A673 (cell line): ENCODE measurements around the gene NR4A3. TPM values are rescaled to one million over a fixed set of nuclear protein-coding genes. Genes with fewer than 3 reads are reported as not detected.

Experiments
- BruUV-seq: library from RNA; stranded (reverse); fragments of 400-500 nt; replicated peaks from 2 replicates; lab custom pipeline; 2021; lab: Mats Ljungman, UMichigan
- CTCF ChIA-PET: fragments of 300-600 bp; sonication (Branson Sonifier 250); formaldehyde crosslinking; loops from one replicate; lab custom pipeline; 2022; ENCODE audit warnings: antibody characterized with exemption; lab: Charles Lee
- POLR2A ChIA-PET: fragments of 300-600 bp; sonication (Branson Sonifier 250); formaldehyde crosslinking; loops from one replicate; lab custom pipeline; 2022; ENCODE audit warnings: antibody characterized with exemption; ENCODE audit not compliant: low non-redundant PET; lab: Charles Lee
- DNase-seq: peaks from one replicate; pipeline ENCODE4 v3.0.0-alpha.2; 2015; ENCODE audit warnings: low spot score
- H3K27ac ChIP-seq: fragments of 200-600 bp; sonication (generic); 2 replicates; pipeline ENCODE4 v1.5.1; 2016; ENCODE audit warnings: mixed run types, low read depth, mild to moderate bottlenecking, mixed read lengths, antibody characterized with exemption, low read length; ENCODE audit not compliant: poor library complexity, severe bottlenecking
- H3K27me3 ChIP-seq: fragments of 200-600 bp; sonication (generic); replicated peaks from 2 replicates; pipeline ENCODE4 v1.6.1; 2017; ENCODE audit warnings: mixed run types, low read depth, mild to moderate bottlenecking, mixed read lengths, antibody characterized with exemption, low read length; ENCODE audit not compliant: insufficient read depth, poor library complexity
- H3K36me3 ChIP-seq: fragments of 200-600 bp; sonication (generic); 2 replicates; pipeline ENCODE4 v1.6.1; 2016; ENCODE audit warnings: mixed run types, mild to moderate bottlenecking, mixed read lengths, antibody characterized with exemption, low read length; ENCODE audit not compliant: insufficient read depth, poor library complexity, severe bottlenecking
- H3K4me1 ChIP-seq: fragments of 200-600 bp; sonication (generic); 2 replicates; pipeline ENCODE4 v1.6.1; 2017; ENCODE audit warnings: mixed run types, mild to moderate bottlenecking, mixed read lengths, antibody characterized with exemption, low read length; ENCODE audit not compliant: insufficient read depth, poor library complexity, severe bottlenecking
- H3K4me3 ChIP-seq: fragments of 200-600 bp; sonication (generic); 2 replicates; pipeline ENCODE4 v1.5.1; 2016; ENCODE audit warnings: low read depth, mixed run types, mild to moderate bottlenecking, mixed read lengths, low read length; ENCODE audit not compliant: poor library complexity, severe bottlenecking
- H3K9me3 ChIP-seq: fragments of 200-600 bp; sonication (generic); 2 replicates; pipeline ENCODE4 v1.6.1; 2016; ENCODE audit warnings: mixed run types, low read depth, mild to moderate bottlenecking, mixed read lengths, antibody characterized with exemption, low read length; ENCODE audit not compliant: poor library complexity, severe bottlenecking
- EZH2 ChIP-seq: fragments of 200-600 bp; sonication (generic); IDR thresholded peaks from 2 replicates; pipeline ENCODE4 v1.6.1; 2017; ENCODE audit warnings: borderline replicate concordance, low read depth, mild to moderate bottlenecking, mixed read lengths, antibody characterized with exemption, low read length; ENCODE audit not compliant: poor library complexity, severe bottlenecking
- intact Hi-C: fragments of 100-400 bp; cut with micrococcal nuclease; formaldehyde crosslinking; loops from one replicate; pipeline ENCODE4 v1.10.0; 2022; ENCODE audit not compliant: unreplicated experiment
- total RNA-seq: library from RNA; stranded (reverse); gene quantifications from 2 replicates; pipeline ENCODE4 v1.2.3, GENCODE V29; 2021
- TF ChIP-seq, protein P1 (sequence below): fragments of 300-800, 200-600 bp; sonication (generic); conservative IDR thresholded peaks from 2 replicates; pipeline ENCODE4 v1.5.1; 2017; ENCODE audit warnings: low read depth, mild to moderate bottlenecking, antibody characterized with exemption, low read length, moderate library complexity, mixed read lengths

NR4A3 gene
- total RNA-seq, 1 experiment from 2014 or later, result 6.4 TPM

GRCh38 chr9:99906403-99907207 is 84.9 kb downstream of the NR4A3 start, which contains the start of gene STX17:
TSS of gene STX17 (plus strand) at chr9:99906654. CDS start at chr9:99915240, 8,586 bp downstream.
- TSS peak; percentile 53 for BruUV-seq
- Histone ChIP-seq H3K9me3 (no peaks in the 10 kb centered on the region), H3K36me3 (no peaks in the 10 kb centered on the region), H3K4me1 (peaks cover 7% of the 10 kb centered on the region), H3K27ac (peak within 1 kb of the TSS; percentile 94), H3K27me3 (no peaks in the 10 kb centered on the region), H3K4me3 (peak within 1 kb of the TSS; percentile 81)
- intact Hi-C loops, result loop anchor here (5.0 kb wide), 1 partner anchor 84 kb away; the partner anchor contains the start of gene NR4A3
- no peak for TF ChIP-seq EZH2
- TF ChIP-seq, protein P1, sequence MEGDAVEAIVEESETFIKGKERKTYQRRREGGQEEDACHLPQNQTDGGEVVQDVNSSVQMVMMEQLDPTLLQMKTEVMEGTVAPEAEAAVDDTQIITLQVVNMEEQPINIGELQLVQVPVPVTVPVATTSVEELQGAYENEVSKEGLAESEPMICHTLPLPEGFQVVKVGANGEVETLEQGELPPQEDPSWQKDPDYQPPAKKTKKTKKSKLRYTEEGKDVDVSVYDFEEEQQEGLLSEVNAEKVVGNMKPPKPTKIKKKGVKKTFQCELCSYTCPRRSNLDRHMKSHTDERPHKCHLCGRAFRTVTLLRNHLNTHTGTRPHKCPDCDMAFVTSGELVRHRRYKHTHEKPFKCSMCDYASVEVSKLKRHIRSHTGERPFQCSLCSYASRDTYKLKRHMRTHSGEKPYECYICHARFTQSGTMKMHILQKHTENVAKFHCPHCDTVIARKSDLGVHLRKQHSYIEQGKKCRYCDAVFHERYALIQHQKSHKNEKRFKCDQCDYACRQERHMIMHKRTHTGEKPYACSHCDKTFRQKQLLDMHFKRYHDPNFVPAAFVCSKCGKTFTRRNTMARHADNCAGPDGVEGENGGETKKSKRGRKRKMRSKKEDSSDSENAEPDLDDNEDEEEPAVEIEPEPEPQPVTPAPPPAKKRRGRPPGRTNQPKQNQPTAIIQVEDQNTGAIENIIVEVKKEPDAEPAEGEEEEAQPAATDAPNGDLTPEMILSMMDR, result no peak
- ChIA-PET CTCF (no interaction called here), POLR2A (interaction anchor here (0.7 kb wide), 1 partner anchor 45 kb away, joined by 9 read pairs; no protein-coding TSS in a partner anchor)
- peak; percentile 84 for DNase-seq

GRCh38 chr9:99907208-99907532 is 85.5 kb downstream of the NR4A3 start:
- Histone ChIP-seq H3K4me3 (peak overlapping the region; percentile 81), H3K36me3 (no peaks in the 10 kb centered on the region), H3K27ac (peak overlapping the region; percentile 94), H3K9me3 (no peaks in the 10 kb centered on the region), H3K4me1 (peaks cover 7% of the 10 kb centered on the region), H3K27me3 (no peaks in the 10 kb centered on the region)
- TF ChIP-seq, protein P1, result no peak
- no peak for TF ChIP-seq EZH2
- ChIA-PET POLR2A (no interaction called here), CTCF (no interaction called here)
- BruUV-seq, result no TSS peak
- DNase-seq, result no peak
- intact Hi-C loops, result loop anchor here (5.0 kb wide), 1 partner anchor 85 kb away; the partner anchor contains the start of gene NR4A3

GRCh38 chr9:99911600-99911999 is 89.9 kb downstream of the NR4A3 start:
- Histone ChIP-seq H3K4me1 (no peaks in the 10 kb centered on the region), H3K36me3 (no peaks in the 10 kb centered on the region), H3K4me3 (no peak overlapping the region), H3K27me3 (no peaks in the 10 kb centered on the region), H3K9me3 (no peaks in the 10 kb centered on the region), H3K27ac (no peak overlapping the region)
- POLR2A ChIA-PET, result no interaction called here
- CTCF ChIA-PET, result no interaction called here
- no TSS peak for BruUV-seq
- intact Hi-C loops, result no loop called here
- no peak for TF ChIP-seq EZH2
- TF ChIP-seq, protein P1, result no peak
- DNase-seq, result no peak

Other genes starting within 250 kb of the NR4A3 start
- 20.9 and 26.0 TPM in 2 replicates for gene STX17, start 84.8 kb downstream of the NR4A3 start, total RNA-seq